ENCODE data around the gene DNAH10. TPM values are rescaled to one million over a fixed set of nuclear protein-coding genes. Genes with fewer than 3 reads are reported as not detected.

DNAH10 gene
- total RNA-seq, 1 donor from 2014 or later, result under 0.01 TPM

- no peak for FAIRE-seq
These were observed 5.5 kb downstream of the DNAH10 start for GRCh38 chr12:123767613-123768012.

DNA sequence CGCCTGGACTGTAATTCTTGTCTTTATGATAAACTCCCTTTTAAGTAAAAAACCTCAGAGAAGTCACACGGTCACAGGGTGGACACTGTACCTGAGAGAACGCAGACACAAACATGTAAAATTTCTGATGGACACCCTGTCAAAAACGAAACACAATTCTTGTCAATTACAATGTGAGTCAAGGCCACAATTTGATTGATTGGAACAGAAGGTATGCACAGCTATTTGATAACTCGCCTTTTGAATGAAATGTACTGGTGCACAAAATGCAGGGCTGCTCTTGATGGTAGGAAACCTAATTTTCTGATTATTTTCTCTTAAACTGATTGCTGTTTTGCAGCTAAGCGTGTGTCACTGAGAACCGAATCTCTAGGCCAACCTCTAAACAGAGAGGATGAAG lies 9.2 kb downstream of the DNAH10 start:
- Histone ChIP-seq H3K27me3 (ENCODE audit: control insufficient read depth, insufficient read depth, low read length) (peaks cover 2% of the 10 kb centered on the region), H3K4me3 (ENCODE audit: low read depth, low read length) (no peak overlapping the region), H3K36me3 (ENCODE audit: control insufficient read depth, insufficient read depth, low read length) (no peaks in the 10 kb centered on the region)
- no peak for TF ChIP-seq CTCF (IDR thresholded peaks at IDR 0.05; ENCODE audit: insufficient read depth, low read length, severe bottlenecking)
- DNase-seq (ENCODE audit: low read depth) (no peak), FAIRE-seq (no peak)

More at GRCh38 chr12:123767613-123768012, 5.5 kb downstream of the DNAH10 start:
- TF ChIP-seq CTCF (IDR thresholded peaks at IDR 0.05; ENCODE audit: insufficient read depth, low read length, severe bottlenecking), result no peak
- DNase-seq (ENCODE audit: low read depth), result no peak
- H3K27me3 ChIP-seq (ENCODE audit: control insufficient read depth, insufficient read depth, low read length), result peaks cover 2% of the 10 kb centered on the region
- no peak overlapping the region for H3K4me3 ChIP-seq (ENCODE audit: low read depth, low read length)
- no peaks in the 10 kb centered on the region for H3K36me3 ChIP-seq (ENCODE audit: control insufficient read depth, insufficient read depth, low read length)

GRCh38 chr12:123772074-123772473 lies 10.0 kb downstream of the DNAH10 start:
- Histone ChIP-seq H3K4me3 (ENCODE audit: low read depth, low read length) (no peak overlapping the region), H3K36me3 (ENCODE audit: control insufficient read depth, insufficient read depth, low read length) (no peaks in the 10 kb centered on the region), H3K27me3 (ENCODE audit: control insufficient read depth, insufficient read depth, low read length) (peaks cover 2% of the 10 kb centered on the region)
- DNase-seq (ENCODE audit: low read depth) (no peak), FAIRE-seq (no peak)
- TF ChIP-seq CTCF (IDR thresholded peaks at IDR 0.05; ENCODE audit: insufficient read depth, low read length, severe bottlenecking), result no peak

GRCh38 chr12:123773375-123773774 lies 11.3 kb downstream of the DNAH10 start:
- Histone ChIP-seq H3K4me3 (ENCODE audit: low read depth, low read length) (no peak overlapping the region), H3K36me3 (ENCODE audit: control insufficient read depth, insufficient read depth, low read length) (no peaks in the 10 kb centered on the region), H3K27me3 (ENCODE audit: control insufficient read depth, insufficient read depth, low read length) (peaks cover 2% of the 10 kb centered on the region)
- FAIRE-seq (no peak), DNase-seq (ENCODE audit: low read depth) (no peak)
- TF ChIP-seq CTCF (IDR thresholded peaks at IDR 0.05; ENCODE audit: insufficient read depth, low read length, severe bottlenecking), result no peak

DNA sequence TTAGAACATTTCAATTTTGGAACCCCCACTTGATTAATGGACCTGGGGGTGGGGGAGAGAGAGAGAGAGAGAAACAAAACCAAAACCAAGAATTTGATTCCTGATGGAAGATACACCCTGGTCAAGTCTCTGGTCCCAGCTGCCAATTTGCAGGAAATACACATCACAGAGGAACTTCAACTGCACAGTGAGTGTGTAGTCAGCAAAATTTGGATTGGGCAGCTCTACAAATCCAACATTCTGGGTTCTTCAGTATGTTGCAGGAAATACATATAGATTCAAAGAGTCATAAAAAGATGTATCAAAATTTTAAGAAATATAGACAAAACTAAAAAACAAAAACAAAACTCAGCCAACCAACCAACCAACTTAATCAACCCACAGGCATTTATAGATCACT lies 17.4 kb downstream of the DNAH10 start:
- no peaks in the 10 kb centered on the region for H3K27me3 ChIP-seq (ENCODE audit: control insufficient read depth, insufficient read depth, low read length)
- no peak for TF ChIP-seq CTCF (IDR thresholded peaks at IDR 0.05; ENCODE audit: insufficient read depth, low read length, severe bottlenecking)
- FAIRE-seq (no peak), DNase-seq (ENCODE audit: low read depth) (no peak)
- H3K36me3 ChIP-seq (ENCODE audit: control insufficient read depth, insufficient read depth, low read length), result no peaks in the 10 kb centered on the region
- H3K4me3 ChIP-seq (ENCODE audit: low read depth, low read length), result no peak overlapping the region

GRCh38 chr12:123782997-123783792 lies 21.1 kb downstream of the DNAH10 start:
- no peak for TF ChIP-seq CTCF (IDR thresholded peaks at IDR 0.05; ENCODE audit: insufficient read depth, low read length, severe bottlenecking)
- no peak overlapping the region for H3K4me3 ChIP-seq (ENCODE audit: low read depth, low read length)
- no peak for DNase-seq (ENCODE audit: low read depth)
- FAIRE-seq, result no peak
- no peaks in the 10 kb centered on the region for H3K27me3 ChIP-seq (ENCODE audit: control insufficient read depth, insufficient read depth, low read length)
- no peaks in the 10 kb centered on the region for H3K36me3 ChIP-seq (ENCODE audit: control insufficient read depth, insufficient read depth, low read length)
